ENCODE measurements around the gene GPR63.
A peak's percentile ranks its signal among the peaks of the same experiment; 100 is the strongest.

GPR63 gene

GRCh38 chr6:96852605-96853004 lies 15.3 kb upstream of the GPR63 start:
- TF ChIP-seq, protein P1, sequence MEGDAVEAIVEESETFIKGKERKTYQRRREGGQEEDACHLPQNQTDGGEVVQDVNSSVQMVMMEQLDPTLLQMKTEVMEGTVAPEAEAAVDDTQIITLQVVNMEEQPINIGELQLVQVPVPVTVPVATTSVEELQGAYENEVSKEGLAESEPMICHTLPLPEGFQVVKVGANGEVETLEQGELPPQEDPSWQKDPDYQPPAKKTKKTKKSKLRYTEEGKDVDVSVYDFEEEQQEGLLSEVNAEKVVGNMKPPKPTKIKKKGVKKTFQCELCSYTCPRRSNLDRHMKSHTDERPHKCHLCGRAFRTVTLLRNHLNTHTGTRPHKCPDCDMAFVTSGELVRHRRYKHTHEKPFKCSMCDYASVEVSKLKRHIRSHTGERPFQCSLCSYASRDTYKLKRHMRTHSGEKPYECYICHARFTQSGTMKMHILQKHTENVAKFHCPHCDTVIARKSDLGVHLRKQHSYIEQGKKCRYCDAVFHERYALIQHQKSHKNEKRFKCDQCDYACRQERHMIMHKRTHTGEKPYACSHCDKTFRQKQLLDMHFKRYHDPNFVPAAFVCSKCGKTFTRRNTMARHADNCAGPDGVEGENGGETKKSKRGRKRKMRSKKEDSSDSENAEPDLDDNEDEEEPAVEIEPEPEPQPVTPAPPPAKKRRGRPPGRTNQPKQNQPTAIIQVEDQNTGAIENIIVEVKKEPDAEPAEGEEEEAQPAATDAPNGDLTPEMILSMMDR (IDR thresholded peaks at IDR 0.05; ENCODE audit: extremely low read depth, insufficient read depth, missing control alignments), result no peak
- in situ Hi-C loops (cut with MboI; ENCODE audit: low pct_unique_long_range_greater_than_20kb, low sequenced_read_pairs, unreplicated experiment), result no loop called here
- no peak for DNase-seq (ENCODE audit: low spot score)

DNA sequence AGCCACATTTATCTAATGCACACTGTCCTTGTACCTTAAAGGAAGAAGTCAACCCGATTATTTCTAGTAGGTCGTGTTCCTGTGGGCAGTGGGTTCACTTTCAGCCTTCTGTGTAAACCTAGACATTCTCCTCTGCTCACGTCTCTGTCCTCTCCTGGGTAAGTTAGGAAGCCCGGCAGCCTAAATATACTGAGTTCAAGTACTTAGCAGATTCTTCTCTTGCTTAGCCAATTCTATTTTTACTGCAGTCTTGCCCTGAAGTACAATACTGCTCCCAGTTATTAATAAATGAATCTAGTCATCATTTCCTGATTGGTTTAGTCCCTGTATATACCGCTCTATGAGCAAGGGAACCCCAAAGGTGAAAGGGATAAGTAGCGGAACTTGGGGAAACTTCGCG lies 14.6 kb upstream of the GPR63 start:
- no peak for DNase-seq (ENCODE audit: low spot score)
- in situ Hi-C loops (cut with MboI; ENCODE audit: low pct_unique_long_range_greater_than_20kb, low sequenced_read_pairs, unreplicated experiment), result no loop called here
- TF ChIP-seq, protein P1 (IDR thresholded peaks at IDR 0.05; ENCODE audit: extremely low read depth, insufficient read depth, missing control alignments), result no peak

- TF ChIP-seq, protein P1 (IDR thresholded peaks at IDR 0.05; ENCODE audit: extremely low read depth, insufficient read depth, missing control alignments), result no peak
- in situ Hi-C loops (cut with MboI; ENCODE audit: low pct_unique_long_range_greater_than_20kb, low sequenced_read_pairs, unreplicated experiment), result no loop called here
- DNase-seq (ENCODE audit: low spot score), result no peak
Observed at GRCh38 chr6:96849615-96850014, 12.3 kb upstream of the GPR63 start.

DNA sequence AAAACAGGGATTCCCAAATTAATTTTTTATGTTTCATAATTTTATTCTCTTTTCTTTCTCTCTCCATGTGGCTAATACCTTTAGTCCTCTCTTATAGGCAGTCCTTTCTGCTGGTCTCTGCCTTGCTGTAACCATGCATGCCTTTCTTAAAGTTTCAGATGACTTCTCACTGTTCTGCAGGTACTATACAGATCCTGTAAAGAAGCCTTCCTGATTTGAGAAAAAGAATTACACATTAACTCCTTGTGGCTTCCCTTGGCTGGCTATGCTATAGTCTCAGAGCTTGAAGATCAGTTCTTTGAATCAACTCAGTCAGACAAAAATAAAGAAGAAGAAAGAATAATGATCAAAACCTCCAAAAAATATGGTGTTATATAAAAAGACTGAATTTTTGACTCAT lies 7.3 kb upstream of the GPR63 start:
- DNase-seq (ENCODE audit: low spot score), result no peak
- TF ChIP-seq, protein P1 (IDR thresholded peaks at IDR 0.05; ENCODE audit: extremely low read depth, insufficient read depth, missing control alignments), result no peak
- in situ Hi-C loops (cut with MboI; ENCODE audit: low pct_unique_long_range_greater_than_20kb, low sequenced_read_pairs, unreplicated experiment), result no loop called here

GRCh38 chr6:96841345-96841744 lies 4.1 kb upstream of the GPR63 start:
- TF ChIP-seq, protein P1 (IDR thresholded peaks at IDR 0.05; ENCODE audit: extremely low read depth, insufficient read depth, missing control alignments), result no peak
- DNase-seq (ENCODE audit: low spot score), result no peak
- in situ Hi-C loops (cut with MboI; ENCODE audit: low pct_unique_long_range_greater_than_20kb, low sequenced_read_pairs, unreplicated experiment), result no loop called here

DNA sequence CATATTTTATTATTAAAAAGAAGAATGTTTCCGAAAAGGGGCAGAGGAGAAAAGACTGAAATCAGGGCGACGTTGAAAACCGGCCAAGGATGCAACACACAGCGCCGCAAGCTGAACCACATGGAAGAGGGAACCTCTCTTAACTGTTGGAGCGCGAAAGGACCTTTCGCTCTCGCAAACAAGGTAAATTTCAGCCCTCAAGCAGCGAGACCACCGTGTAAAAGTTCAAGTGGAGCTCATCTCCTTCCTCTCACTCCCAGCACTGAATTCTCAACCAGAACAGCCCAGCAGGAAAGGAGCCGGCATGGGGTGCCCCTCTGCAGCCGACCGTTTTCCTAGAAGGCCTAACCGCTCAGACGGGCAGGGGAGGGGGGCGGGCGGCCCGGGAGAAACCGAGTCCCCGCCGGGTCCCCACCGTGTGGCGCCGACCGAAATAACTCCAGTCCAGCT lies 621 bp downstream of the GPR63 start:
- in situ Hi-C loops (cut with MboI; ENCODE audit: low pct_unique_long_range_greater_than_20kb, low sequenced_read_pairs, unreplicated experiment), result no loop called here
- TF ChIP-seq, protein P1 (IDR thresholded peaks at IDR 0.05; ENCODE audit: extremely low read depth, insufficient read depth, missing control alignments), result no peak
- DNase-seq (ENCODE audit: low spot score), result peak; percentile 34

GRCh38 chr6:96834070-96834469 lies 3.2 kb downstream of the GPR63 start:
- in situ Hi-C loops (cut with MboI; ENCODE audit: low pct_unique_long_range_greater_than_20kb, low sequenced_read_pairs, unreplicated experiment), result no loop called here
- TF ChIP-seq, protein P1 (IDR thresholded peaks at IDR 0.05; ENCODE audit: extremely low read depth, insufficient read depth, missing control alignments), result no peak
- no peak for DNase-seq (ENCODE audit: low spot score)

Data from GM13977 (cell line).